Articular chondrocyte of knee joint (primary cell): ENCODE data around the gene CDC40. TPM values are rescaled to one million over a fixed set of nuclear protein-coding genes. Genes with fewer than 3 reads are reported as not detected.

Experiments
- total RNA-seq: library from RNA; depleted of rRNA; stranded (reverse); fragments of >200 nt; gene quantifications from 2 replicates; pipeline ENCODE4 v1.2.3, GENCODE V29; 2012

Gene CDC40
- total RNA-seq, result 25.1 and 29.9 TPM in 2 replicates

GRCh38 chr6:110180228-110181008, at the start of gene CDC40:
TSS of gene CDC40 (plus strand) at chr6:110180427. CDS start at chr6:110180445, 18 bp downstream.

GRCh38 chr6:110179406-110180227, 610 bp upstream of the CDC40 start, which contains the start of gene WASF1:
TSS of gene WASF1 (minus strand) at chr6:110179670. CDS start at chr6:110127601, 52,069 bp downstream.

Other genes starting within 250 kb of the CDC40 start
- not detected in 2 replicates for gene GPR6, start 202.1 kb upstream of the CDC40 start, total RNA-seq
- 11.9 and 14.7 TPM in 2 replicates for gene WASF1, start 757 bp upstream of the CDC40 start, total RNA-seq
- 0.39 and 0.97 TPM in 2 replicates for gene METTL24, start 177.9 kb downstream of the CDC40 start, total RNA-seq
- gene DDO, start 235.1 kb downstream of the CDC40 start, total RNA-seq, result 3.3 and 4.9 TPM in 2 replicates